Measurements from ENCODE around the gene ATF6.

The ATF6 gene

GRCh38 chr1:161972828-161973227, 206.7 kb downstream of the ATF6 start:
- DNase-seq (ENCODE audit: low read depth), result no peak

GRCh38 chr1:161973924-161974845, 208.1 kb downstream of the ATF6 start:
- no peak for DNase-seq (ENCODE audit: low read depth)

- DNase-seq (ENCODE audit: low read depth), result no peak
Observed at GRCh38 chr1:161978011-161978790, 212.1 kb downstream of the ATF6 start.

GRCh38 chr1:161981126-161981525, 215.0 kb downstream of the ATF6 start:
- DNase-seq (ENCODE audit: low read depth), result no peak

GRCh38 chr1:161981735-161982506, 215.8 kb downstream of the ATF6 start:
- DNase-seq (ENCODE audit: low read depth), result no peak

GRCh38 chr1:161982507-161982895, 216.4 kb downstream of the ATF6 start:
- DNase-seq (ENCODE audit: low read depth), result no peak

GRCh38 chr1:161982917-161983316, 216.8 kb downstream of the ATF6 start:
- no peak for DNase-seq (ENCODE audit: low read depth)

GRCh38 chr1:161983725-161984124, 217.6 kb downstream of the ATF6 start:
- DNase-seq (ENCODE audit: low read depth), result no peak

- no peak for DNase-seq (ENCODE audit: low read depth)
Observed at GRCh38 chr1:161985301-161985822, 219.2 kb downstream of the ATF6 start.

- no peak for DNase-seq (ENCODE audit: low read depth)
Observed at GRCh38 chr1:161986328-161986727, 220.2 kb downstream of the ATF6 start.

- no peak for DNase-seq (ENCODE audit: low read depth)
Observed at GRCh38 chr1:161987303-161987702, 221.2 kb downstream of the ATF6 start.

GRCh38 chr1:161987872-161988271, 221.8 kb downstream of the ATF6 start:
- DNase-seq (ENCODE audit: low read depth), result no peak

GRCh38 chr1:161988413-161988812, 222.3 kb downstream of the ATF6 start:
- DNase-seq (ENCODE audit: low read depth), result no peak

- DNase-seq (ENCODE audit: low read depth), result peak; percentile 13
Observed at GRCh38 chr1:161989108-161989507, 223.0 kb downstream of the ATF6 start.

- DNase-seq (ENCODE audit: low read depth), result no peak
Observed at GRCh38 chr1:161989786-161990185, 223.7 kb downstream of the ATF6 start.

- DNase-seq (ENCODE audit: low read depth), result no peak
Observed at GRCh38 chr1:161993576-161993975, 227.5 kb downstream of the ATF6 start.

GRCh38 chr1:161994175-161994668, 228.1 kb downstream of the ATF6 start:
- DNase-seq (ENCODE audit: low read depth), result no peak

- DNase-seq (ENCODE audit: low read depth), result no peak
Observed at GRCh38 chr1:161997152-161997551, 231.0 kb downstream of the ATF6 start.

GRCh38 chr1:161998811-161999210, 232.7 kb downstream of the ATF6 start:
- peak; percentile 46 for DNase-seq (ENCODE audit: low read depth)

GRCh38 chr1:161999301-162000052, 233.4 kb downstream of the ATF6 start:
- no peak for DNase-seq (ENCODE audit: low read depth)

- DNase-seq (ENCODE audit: low read depth), result no peak
Observed at GRCh38 chr1:162000053-162000420, 233.9 kb downstream of the ATF6 start.
